H9 (cell line): Measurements from ENCODE around the gene SLMAP. TPM values are rescaled to one million over a fixed set of nuclear protein-coding genes. Genes with fewer than 3 reads are reported as not detected.

Source experiments
- DNase-seq: peaks from one replicate; pipeline ENCODE4 v3.0.0-alpha.2; 2017
- H2AFZ ChIP-seq: one replicate; pipeline ENCODE4 v1.6.1; 2013; ENCODE audit warnings: mild to moderate bottlenecking, low read length, control low read depth, moderate library complexity
- H2AK5ac ChIP-seq: 2 replicates; pipeline ENCODE4 v1.6.1; 2013; ENCODE audit warnings: low read length, control low read depth, mixed read lengths; ENCODE audit not compliant: insufficient read length
- H2BK120ac ChIP-seq: one replicate; pipeline ENCODE4 v1.6.1; 2013; ENCODE audit warnings: low read depth, mild to moderate bottlenecking, low read length, control low read depth, inconsistent platforms; ENCODE audit not compliant: poor library complexity, severe bottlenecking
- H2BK12ac ChIP-seq: 2 replicates; pipeline ENCODE4 v1.6.1; 2013; ENCODE audit warnings: low read length, control low read depth, mixed read lengths, low read depth; ENCODE audit not compliant: insufficient read length
- H2BK15ac ChIP-seq: 2 replicates; pipeline ENCODE4 v1.6.1; 2013; ENCODE audit warnings: low read depth, low read length, control low read depth
- H2BK20ac ChIP-seq: one replicate; pipeline ENCODE4 v1.6.1; 2013; ENCODE audit warnings: low read depth, mild to moderate bottlenecking, low read length, control low read depth, inconsistent platforms; ENCODE audit not compliant: poor library complexity, severe bottlenecking
- H2BK5ac ChIP-seq: 2 replicates; pipeline ENCODE4 v1.6.1; 2013; ENCODE audit warnings: low read length, control low read depth, mixed read lengths; ENCODE audit not compliant: insufficient read length
- H3K14ac ChIP-seq: 2 replicates; pipeline ENCODE4 v1.6.1; 2013; ENCODE audit warnings: low read length, control low read depth; ENCODE audit not compliant: insufficient read depth
- H3K18ac ChIP-seq: 2 replicates; pipeline ENCODE4 v1.6.1; 2013; ENCODE audit warnings: low read depth, mild to moderate bottlenecking, mixed read lengths, low read length, control low read depth; ENCODE audit not compliant: insufficient read length
- H3K23ac ChIP-seq: 2 replicates; pipeline ENCODE4 v1.6.1; 2013; ENCODE audit warnings: low read length, control low read depth, mixed read lengths, low read depth; ENCODE audit not compliant: insufficient read length
- H3K23me2 ChIP-seq: 2 replicates; pipeline ENCODE4 v1.6.1; 2013; ENCODE audit warnings: low read depth, mild to moderate bottlenecking, mixed read lengths, low read length, control low read depth; ENCODE audit not compliant: insufficient read length, poor library complexity, severe bottlenecking
- H3K27ac ChIP-seq: 2 replicates; pipeline ENCODE4 v1.5.1; 2013; ENCODE audit warnings: low read length, control low read depth, mixed read lengths, low read depth; ENCODE audit not compliant: insufficient read length
- H3K27me3 ChIP-seq: 2 replicates; pipeline ENCODE4 v1.6.1; 2013; ENCODE audit warnings: low read length, control low read depth, inconsistent platforms; ENCODE audit not compliant: insufficient read depth
- H3K4ac ChIP-seq: 2 replicates; pipeline ENCODE4 v1.6.1; 2013; ENCODE audit warnings: low read depth, mild to moderate bottlenecking, control low read depth, inconsistent platforms, low read length, moderate library complexity
- H3K4me1 ChIP-seq: 2 replicates; pipeline ENCODE4 v1.6.1; 2013; ENCODE audit warnings: low read length, control low read depth, inconsistent platforms; ENCODE audit not compliant: insufficient read depth
- H3K4me2 ChIP-seq: 2 replicates; pipeline ENCODE4 v1.6.1; 2013; ENCODE audit warnings: low read length, control low read depth, mixed read lengths; ENCODE audit not compliant: insufficient read length, insufficient read depth
- H3K56ac ChIP-seq: 2 replicates; pipeline ENCODE4 v1.6.1; 2013; ENCODE audit warnings: low read depth, mild to moderate bottlenecking, mixed read lengths, low read length, control low read depth; ENCODE audit not compliant: insufficient read length
- H3K79me1 ChIP-seq: 2 replicates; pipeline ENCODE4 v1.6.1; 2013; ENCODE audit warnings: low read depth, mild to moderate bottlenecking, moderate library complexity, low read length, control low read depth, inconsistent platforms; ENCODE audit not compliant: insufficient read depth, poor library complexity, severe bottlenecking
- H3K79me2 ChIP-seq: 2 replicates; pipeline ENCODE4 v1.6.1; 2013; ENCODE audit warnings: low read length, control low read depth, inconsistent platforms; ENCODE audit not compliant: insufficient read depth
- H3K9ac ChIP-seq: 2 replicates; pipeline ENCODE4 v1.6.1; 2013; ENCODE audit warnings: low read length, control low read depth, mixed read lengths; ENCODE audit not compliant: insufficient read length; ENCODE audit errors: extremely low read depth
- H3K9me3 ChIP-seq: one replicate; pipeline ENCODE4 v1.6.1; 2013; ENCODE audit warnings: low read depth, low read length, inconsistent platforms; ENCODE audit not compliant: control insufficient read depth
- H3T11ph ChIP-seq: one replicate; pipeline ENCODE4 v1.6.1; 2013; ENCODE audit warnings: mild to moderate bottlenecking, low read length, control low read depth, inconsistent platforms
- H4K20me1 ChIP-seq: one replicate; pipeline ENCODE4 v1.6.1; 2013; ENCODE audit not compliant: control insufficient read depth, insufficient read length, insufficient read depth
- H4K5ac ChIP-seq: 2 replicates; pipeline ENCODE4 v1.6.1; 2013; ENCODE audit warnings: low read depth, mild to moderate bottlenecking, mixed read lengths, low read length, control low read depth; ENCODE audit not compliant: insufficient read length
- H4K8ac ChIP-seq: replicated peaks from 2 replicates; pipeline ENCODE4 v1.6.1; 2013; ENCODE audit warnings: low read length, control low read depth, mixed read lengths, low read depth; ENCODE audit not compliant: insufficient read length
- H4K91ac ChIP-seq: 2 replicates; pipeline ENCODE4 v1.6.1; 2013; ENCODE audit warnings: low read depth, mild to moderate bottlenecking, moderate library complexity, mixed read lengths, low read length, control low read depth; ENCODE audit not compliant: insufficient read length
- H3K27ac Mint-ChIP-seq, 3 experiments: 2 replicates in 2 of 3; 3 replicates in 1 of 3; pipeline ENCODE4 v1.8.0; 2020 to 2021; ENCODE audit warnings: mixed read lengths in 3 of 3, mild to moderate bottlenecking in 1 of 3, moderate library complexity in 1 of 3
- H3K27me3 Mint-ChIP-seq: 2 replicates; pipeline ENCODE4 v1.8.0; 2021; ENCODE audit warnings: low read depth, mild to moderate bottlenecking, moderate library complexity, mixed read lengths
- H3K36me3 Mint-ChIP-seq, 3 experiments: 2 replicates in 2 of 3; 3 replicates in 1 of 3; pipeline ENCODE4 v1.8.0; 2020 to 2021; ENCODE audit warnings: low read depth in 3 of 3, mixed read lengths in 3 of 3; ENCODE audit not compliant: insufficient read depth in 1 of 3
- H3K4me1 Mint-ChIP-seq, 2 experiments: 2 replicates each; pipeline ENCODE4 v1.8.0; 2020; ENCODE audit warnings: mixed read lengths in 2 of 2
- H3K4me3 Mint-ChIP-seq, 2 experiments: 2 replicates in 1 of 2; 3 replicates in 1 of 2; pipeline ENCODE4 v1.8.0; 2020 to 2021; ENCODE audit warnings: mild to moderate bottlenecking in 2 of 2, mixed read lengths in 2 of 2, moderate library complexity in 1 of 2
- H3K9me3 Mint-ChIP-seq, 2 experiments: 2 replicates in 1 of 2; 3 replicates in 1 of 2; pipeline ENCODE4 v1.8.0; 2020; ENCODE audit warnings: mild to moderate bottlenecking in 2 of 2, mixed read lengths in 2 of 2, moderate library complexity in 1 of 2
- WGBS: extraction: QIAGEN DNeasy Blood & Tissue Kit; methylation state at CpG from one replicate; pipeline ENCODE4 v1.1.7; 2013; ENCODE audit warnings: missing lambda C conversion rate, low lambda C conversion rate, mixed read lengths; ENCODE audit not compliant: insufficient read length; ENCODE audit errors: extremely low coverage; 5-methylcytosine and 5-hydroxymethylcytosine counted together
- total RNA-seq: library from RNA; stranded (reverse); gene quantifications from 2 replicates; pipeline ENCODE4 v1.2.1, GENCODE V29; 2021
- TF ChIP-seq, protein P1 (sequence below): fragments of 200-600 bp; sonication (generic); conservative IDR thresholded peaks from 3 replicates; pipeline ENCODE4 v1.8.0; 2021; ENCODE audit warnings: antibody characterized with exemption, mild to moderate bottlenecking

The SLMAP gene
- total RNA-seq, 1 experiment from 2014 or later: 65.1 TPM

- H3K23me2 ChIP-seq: no peaks in the 10 kb centered on the region
- H3K56ac ChIP-seq: no peak overlapping the region
- no peak overlapping the region for H3K18ac ChIP-seq
- TF ChIP-seq, protein P1, sequence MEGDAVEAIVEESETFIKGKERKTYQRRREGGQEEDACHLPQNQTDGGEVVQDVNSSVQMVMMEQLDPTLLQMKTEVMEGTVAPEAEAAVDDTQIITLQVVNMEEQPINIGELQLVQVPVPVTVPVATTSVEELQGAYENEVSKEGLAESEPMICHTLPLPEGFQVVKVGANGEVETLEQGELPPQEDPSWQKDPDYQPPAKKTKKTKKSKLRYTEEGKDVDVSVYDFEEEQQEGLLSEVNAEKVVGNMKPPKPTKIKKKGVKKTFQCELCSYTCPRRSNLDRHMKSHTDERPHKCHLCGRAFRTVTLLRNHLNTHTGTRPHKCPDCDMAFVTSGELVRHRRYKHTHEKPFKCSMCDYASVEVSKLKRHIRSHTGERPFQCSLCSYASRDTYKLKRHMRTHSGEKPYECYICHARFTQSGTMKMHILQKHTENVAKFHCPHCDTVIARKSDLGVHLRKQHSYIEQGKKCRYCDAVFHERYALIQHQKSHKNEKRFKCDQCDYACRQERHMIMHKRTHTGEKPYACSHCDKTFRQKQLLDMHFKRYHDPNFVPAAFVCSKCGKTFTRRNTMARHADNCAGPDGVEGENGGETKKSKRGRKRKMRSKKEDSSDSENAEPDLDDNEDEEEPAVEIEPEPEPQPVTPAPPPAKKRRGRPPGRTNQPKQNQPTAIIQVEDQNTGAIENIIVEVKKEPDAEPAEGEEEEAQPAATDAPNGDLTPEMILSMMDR: no peak
- H3K27ac Mint-ChIP-seq: no peak overlapping the region
- no peaks in the 10 kb centered on the region for H3K4me1 ChIP-seq
- no peak overlapping the region for H3K27ac ChIP-seq
- H4K5ac ChIP-seq: no peak overlapping the region
- H4K8ac ChIP-seq: no peak overlapping the region
- H3K4me2 ChIP-seq: no peak overlapping the region
- H2BK20ac ChIP-seq: no peak overlapping the region
- no peaks in the 10 kb centered on the region for H3K79me2 ChIP-seq
- no peaks in the 10 kb centered on the region for H3K9me3 Mint-ChIP-seq
- H2BK12ac ChIP-seq: no peak overlapping the region
- H3K23ac ChIP-seq: no peak overlapping the region
- H3K4me1 Mint-ChIP-seq: peaks cover 4 to 6% of the 10 kb centered on the region in 2 experiments; a peak in 3 of 4 replicates
- no peak for DNase-seq
- H2AFZ ChIP-seq: no peak overlapping the region
- no peak overlapping the region for H3K4me3 Mint-ChIP-seq
- peaks cover 3 to 21% (median 14%) of the 10 kb centered on the region in 3 experiments; a peak in 5 of 7 replicates for H3K36me3 Mint-ChIP-seq
- no peaks in the 10 kb centered on the region for H3K27me3 Mint-ChIP-seq
- no peak overlapping the region for H2BK15ac ChIP-seq
- H3K4ac ChIP-seq: no peak overlapping the region
- H3T11ph ChIP-seq: no peak overlapping the region
- WGBS: no CpG with 5 or more reads among the region's 2 CpGs
- no peaks in the 10 kb centered on the region for H3K27me3 ChIP-seq
- no peak overlapping the region for H3K14ac ChIP-seq
- no peak overlapping the region for H4K91ac ChIP-seq
- no peak overlapping the region for H2BK5ac ChIP-seq
- H3K9ac ChIP-seq: no peak overlapping the region
- no peaks in the 10 kb centered on the region for H3K9me3 ChIP-seq
- no peaks in the 10 kb centered on the region for H4K20me1 ChIP-seq
- no peak overlapping the region for H2AK5ac ChIP-seq
- no peaks in the 10 kb centered on the region for H3K79me1 ChIP-seq
- H2BK120ac ChIP-seq: no peak overlapping the region
Measured at GRCh38 chr3:57928511-57928910, 172.4 kb downstream of the SLMAP start.
